ENCODE results near the gene CTNS. TPM values are rescaled to one million over a fixed set of nuclear protein-coding genes. Genes with fewer than 3 reads are reported as not detected.

CTNS gene
- polyA plus RNA-seq, 4 donors = 5.4 to 19.7 (median 7.0) TPM

GRCh38 chr17:3632287-3632686 is 4.3 kb upstream of the CTNS start:
- FAIRE-seq = no peak
- Histone ChIP-seq H3K9me3 (ENCODE audit: control insufficient read depth in 2 of 2, insufficient read depth in 1 of 2, low read depth in 1 of 2, low read length in 1 of 2) (no peaks in the 10 kb centered on the region), H3K4me3 (ENCODE audit: low read depth in 1 of 3, low read length in 3 of 3) (no peak overlapping the region), H3K36me3 (ENCODE audit: control insufficient read depth in 3 of 3, insufficient read depth in 2 of 3, low read depth in 1 of 3, low read length in 3 of 3) (peaks cover 3 to 52% (median 13%) of the 10 kb centered on the region in 3 donors), H3K27ac (ENCODE audit: low read depth in 1 of 3, low read length in 2 of 3) (no peak overlapping the region), H3K4me1 (ENCODE audit: control insufficient read depth in 3 of 3, insufficient read depth in 2 of 3, low read depth in 1 of 3, low read length in 2 of 3) (peaks cover 0 to 2% (median 0%) of the 10 kb centered on the region in 3 donors), H3K27me3 (ENCODE audit: control insufficient read depth in 3 of 3, insufficient read depth in 3 of 3, low read length in 3 of 3) (no peaks in the 10 kb centered on the region)
- DNase-seq = no peak
- 96 to 99% (median 96%) methylated on average over 7 of the region's 7 CpGs for whole genome bisulfite sequencing, 3 donors

GRCh38 chr17:3635474-3636153 is 946 bp upstream of the CTNS start:
- WGBS, 3 donors = 4 to 14% (median 11%) methylated on average over 30 to 38 of the region's 38 CpGs
- no peaks in the 10 kb centered on the region for H3K9me3 ChIP-seq (ENCODE audit: control insufficient read depth in 2 of 2, insufficient read depth in 1 of 2, low read depth in 1 of 2, low read length in 1 of 2)
- peak overlapping the region; percentile 92 to 98 (median 92) for H3K27ac ChIP-seq (ENCODE audit: low read depth in 1 of 3, low read length in 2 of 3)
- H3K4me3 ChIP-seq (ENCODE audit: low read depth in 1 of 3, low read length in 3 of 3) = peak overlapping the region; percentile 72 to 93 (median 92)
- H3K4me1 ChIP-seq (ENCODE audit: control insufficient read depth in 3 of 3, insufficient read depth in 2 of 3, low read depth in 1 of 3, low read length in 2 of 3) = peaks cover 0 to 2% (median 0%) of the 10 kb centered on the region in 3 donors
- DNase-seq = peak; percentile 91 to 95
- H3K36me3 ChIP-seq (ENCODE audit: control insufficient read depth in 3 of 3, insufficient read depth in 2 of 3, low read depth in 1 of 3, low read length in 3 of 3) = peaks cover 0 to 40% (median 0%) of the 10 kb centered on the region in 3 donors
- FAIRE-seq = no peak
- H3K27me3 ChIP-seq (ENCODE audit: control insufficient read depth in 3 of 3, insufficient read depth in 3 of 3, low read length in 3 of 3) = no peaks in the 10 kb centered on the region

GRCh38 chr17:3636908-3637373 is 381 bp downstream of the CTNS start:
- Histone ChIP-seq H3K27ac (ENCODE audit: low read depth in 1 of 3, low read length in 2 of 3) (peak overlapping the region; percentile 97 to 100 (median 98)), H3K9me3 (ENCODE audit: control insufficient read depth in 2 of 2, insufficient read depth in 1 of 2, low read depth in 1 of 2, low read length in 1 of 2) (no peaks in the 10 kb centered on the region), H3K4me1 (ENCODE audit: control insufficient read depth in 3 of 3, insufficient read depth in 2 of 3, low read depth in 1 of 3, low read length in 2 of 3) (peaks cover 0 to 2% (median 0%) of the 10 kb centered on the region in 3 donors), H3K4me3 (ENCODE audit: low read depth in 1 of 3, low read length in 3 of 3) (peak overlapping the region; percentile 72 to 93 (median 92)), H3K27me3 (ENCODE audit: control insufficient read depth in 3 of 3, insufficient read depth in 3 of 3, low read length in 3 of 3) (no peaks in the 10 kb centered on the region), H3K36me3 (ENCODE audit: control insufficient read depth in 3 of 3, insufficient read depth in 2 of 3, low read depth in 1 of 3, low read length in 3 of 3) (peaks cover 0 to 39% (median 0%) of the 10 kb centered on the region in 3 donors)
- DNase-seq (peak in 1 of 2 donors; percentile 16), FAIRE-seq (no peak)
- 1 to 3% (median 1%) methylated on average over 31 of the region's 31 CpGs for WGBS, 3 donors

GRCh38 chr17:3639981-3640596 is 3.5 kb downstream of the CTNS start:
- Histone ChIP-seq H3K4me3 (ENCODE audit: low read depth in 1 of 3, low read length in 3 of 3) (no peak overlapping the region), H3K9me3 (ENCODE audit: control insufficient read depth in 2 of 2, insufficient read depth in 1 of 2, low read depth in 1 of 2, low read length in 1 of 2) (no peaks in the 10 kb centered on the region), H3K27me3 (ENCODE audit: control insufficient read depth in 3 of 3, insufficient read depth in 3 of 3, low read length in 3 of 3) (no peaks in the 10 kb centered on the region), H3K36me3 (ENCODE audit: control insufficient read depth in 3 of 3, insufficient read depth in 2 of 3, low read depth in 1 of 3, low read length in 3 of 3) (peaks cover 0 to 42% (median 0%) of the 10 kb centered on the region in 3 donors), H3K4me1 (ENCODE audit: control insufficient read depth in 3 of 3, insufficient read depth in 2 of 3, low read depth in 1 of 3, low read length in 2 of 3) (no peaks in the 10 kb centered on the region), H3K27ac (ENCODE audit: low read depth in 1 of 3, low read length in 2 of 3) (peak overlapping the region in 1 of 3 donors; percentile 20)
- WGBS, 3 donors = 55 to 67% (median 61%) methylated on average over 7 of the region's 7 CpGs
- DNase-seq (no peak), FAIRE-seq (no peak)

- 68 to 93% (median 81%) methylated on average over 3 of the region's 3 CpGs for WGBS, 3 donors
- Histone ChIP-seq H3K9me3 (ENCODE audit: control insufficient read depth in 2 of 2, insufficient read depth in 1 of 2, low read depth in 1 of 2, low read length in 1 of 2) (no peaks in the 10 kb centered on the region), H3K27ac (ENCODE audit: low read depth in 1 of 3, low read length in 2 of 3) (no peak overlapping the region), H3K27me3 (ENCODE audit: control insufficient read depth in 3 of 3, insufficient read depth in 3 of 3, low read length in 3 of 3) (no peaks in the 10 kb centered on the region), H3K4me1 (ENCODE audit: control insufficient read depth in 3 of 3, insufficient read depth in 2 of 3, low read depth in 1 of 3, low read length in 2 of 3) (no peaks in the 10 kb centered on the region), H3K36me3 (ENCODE audit: control insufficient read depth in 3 of 3, insufficient read depth in 2 of 3, low read depth in 1 of 3, low read length in 3 of 3) (peaks cover 0 to 49% (median 0%) of the 10 kb centered on the region in 3 donors), H3K4me3 (ENCODE audit: low read depth in 1 of 3, low read length in 3 of 3) (no peak overlapping the region)
- DNase-seq (no peak), FAIRE-seq (no peak)
Observed at GRCh38 chr17:3641014-3641413, 4.5 kb downstream of the CTNS start.

- Histone ChIP-seq H3K27me3 (ENCODE audit: control insufficient read depth in 3 of 3, insufficient read depth in 3 of 3, low read length in 3 of 3) (no peaks in the 10 kb centered on the region), H3K27ac (ENCODE audit: low read depth in 1 of 3, low read length in 2 of 3) (no peak overlapping the region), H3K9me3 (ENCODE audit: control insufficient read depth in 2 of 2, insufficient read depth in 1 of 2, low read depth in 1 of 2, low read length in 1 of 2) (no peaks in the 10 kb centered on the region), H3K4me3 (ENCODE audit: low read depth in 1 of 3, low read length in 3 of 3) (no peak overlapping the region), H3K36me3 (ENCODE audit: control insufficient read depth in 3 of 3, insufficient read depth in 2 of 3, low read depth in 1 of 3, low read length in 3 of 3) (peaks cover 0 to 58% (median 0%) of the 10 kb centered on the region in 3 donors), H3K4me1 (ENCODE audit: control insufficient read depth in 3 of 3, insufficient read depth in 2 of 3, low read depth in 1 of 3, low read length in 2 of 3) (no peaks in the 10 kb centered on the region)
- WGBS, 3 donors = 83 to 87% (median 84%) methylated on average over 16 to 19 of the region's 19 CpGs
- FAIRE-seq (no peak), DNase-seq (peak in 1 of 2 donors; percentile 57)
Observed at GRCh38 chr17:3641717-3642486, 5.3 kb downstream of the CTNS start.

GRCh38 chr17:3643889-3644349 is 7.4 kb downstream of the CTNS start:
- Histone ChIP-seq H3K27ac (ENCODE audit: low read depth in 1 of 3, low read length in 2 of 3) (no peak overlapping the region), H3K27me3 (ENCODE audit: control insufficient read depth in 3 of 3, insufficient read depth in 3 of 3, low read length in 3 of 3) (no peaks in the 10 kb centered on the region), H3K36me3 (ENCODE audit: control insufficient read depth in 3 of 3, insufficient read depth in 2 of 3, low read depth in 1 of 3, low read length in 3 of 3) (peaks cover 0 to 67% (median 0%) of the 10 kb centered on the region in 3 donors), H3K4me1 (ENCODE audit: control insufficient read depth in 3 of 3, insufficient read depth in 2 of 3, low read depth in 1 of 3, low read length in 2 of 3) (no peaks in the 10 kb centered on the region), H3K9me3 (ENCODE audit: control insufficient read depth in 2 of 2, insufficient read depth in 1 of 2, low read depth in 1 of 2, low read length in 1 of 2) (no peaks in the 10 kb centered on the region), H3K4me3 (ENCODE audit: low read depth in 1 of 3, low read length in 3 of 3) (no peak overlapping the region)
- DNase-seq = no peak
- WGBS, 3 donors = 85 to 90% (median 88%) methylated on average over 4 of the region's 4 CpGs
- FAIRE-seq = no peak

GRCh38 chr17:3645310-3645709 is 8.8 kb downstream of the CTNS start:
- Histone ChIP-seq H3K4me3 (ENCODE audit: low read depth in 1 of 3, low read length in 3 of 3) (no peak overlapping the region), H3K4me1 (ENCODE audit: control insufficient read depth in 3 of 3, insufficient read depth in 2 of 3, low read depth in 1 of 3, low read length in 2 of 3) (no peaks in the 10 kb centered on the region), H3K36me3 (ENCODE audit: control insufficient read depth in 3 of 3, insufficient read depth in 2 of 3, low read depth in 1 of 3, low read length in 3 of 3) (peaks cover 0 to 74% (median 0%) of the 10 kb centered on the region in 3 donors), H3K27me3 (ENCODE audit: control insufficient read depth in 3 of 3, insufficient read depth in 3 of 3, low read length in 3 of 3) (no peaks in the 10 kb centered on the region), H3K9me3 (ENCODE audit: control insufficient read depth in 2 of 2, insufficient read depth in 1 of 2, low read depth in 1 of 2, low read length in 1 of 2) (no peaks in the 10 kb centered on the region), H3K27ac (ENCODE audit: low read depth in 1 of 3, low read length in 2 of 3) (no peak overlapping the region)
- WGBS, 3 donors = 61 to 83% (median 81%) methylated on average over 5 of the region's 5 CpGs
- DNase-seq (no peak), FAIRE-seq (no peak)
